ENCODE results near the gene THOC2.
"Not testable (repeated sequence)": the region's sequence is repeated elsewhere in the genome, so short reads cannot be mapped to it uniquely, and the experiment has no call there.

Gene THOC2

GRCh38 chrX:123732670-123733363 is at the start of gene THOC2:
Gene THOC2, minus strand, starts transcription at chrX:123733052. Its CDS starts 30 bp downstream, at chrX:123733022.
- peak; percentile 40 for TF ChIP-seq CTCF (IDR thresholded peaks at IDR 0.05; ENCODE audit: insufficient read depth, low read depth, low read length, missing control alignments)
- peak within 1 kb of the TSS; percentile 79 for H3K4me3 ChIP-seq (ENCODE audit: low read length)
- DNase-seq (ENCODE audit: low read depth): peak; percentile 82

GRCh38 chrX:123781786-123782185 is 48.9 kb upstream of the THOC2 start:
- DNase-seq (ENCODE audit: low read depth); H3K4me3 ChIP-seq (ENCODE audit: low read length): not testable (repeated sequence)

DNA sequence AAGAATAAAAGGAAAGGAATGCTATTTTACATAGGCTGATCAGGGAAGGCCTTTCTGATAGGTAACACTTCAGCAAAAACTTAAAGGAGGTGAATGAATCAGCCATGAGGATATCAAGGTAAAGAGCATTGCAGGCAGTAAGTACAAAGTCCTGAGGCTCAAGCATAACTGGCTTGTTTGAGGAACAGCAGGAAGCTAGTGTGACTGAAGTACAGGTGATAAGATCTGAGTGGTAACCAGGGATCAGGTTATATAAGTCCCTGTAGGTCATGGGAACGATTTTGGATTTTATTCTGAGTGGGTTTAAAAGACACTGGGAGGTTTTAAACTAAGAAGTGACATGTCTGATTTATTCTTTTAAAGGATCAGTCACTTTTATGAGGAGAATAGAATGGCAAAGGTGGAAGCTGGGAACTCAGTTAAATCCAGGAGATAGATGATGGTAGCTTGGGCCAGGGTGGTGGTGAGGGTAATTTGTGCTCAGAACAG is 47.1 kb upstream of the THOC2 start:
- peak; percentile 16 for DNase-seq (ENCODE audit: low read depth)
- no peak for TF ChIP-seq CTCF (IDR thresholded peaks at IDR 0.05; ENCODE audit: insufficient read depth, low read depth, low read length, missing control alignments)
- H3K4me3 ChIP-seq (ENCODE audit: low read length): no peak overlapping the region

DNA sequence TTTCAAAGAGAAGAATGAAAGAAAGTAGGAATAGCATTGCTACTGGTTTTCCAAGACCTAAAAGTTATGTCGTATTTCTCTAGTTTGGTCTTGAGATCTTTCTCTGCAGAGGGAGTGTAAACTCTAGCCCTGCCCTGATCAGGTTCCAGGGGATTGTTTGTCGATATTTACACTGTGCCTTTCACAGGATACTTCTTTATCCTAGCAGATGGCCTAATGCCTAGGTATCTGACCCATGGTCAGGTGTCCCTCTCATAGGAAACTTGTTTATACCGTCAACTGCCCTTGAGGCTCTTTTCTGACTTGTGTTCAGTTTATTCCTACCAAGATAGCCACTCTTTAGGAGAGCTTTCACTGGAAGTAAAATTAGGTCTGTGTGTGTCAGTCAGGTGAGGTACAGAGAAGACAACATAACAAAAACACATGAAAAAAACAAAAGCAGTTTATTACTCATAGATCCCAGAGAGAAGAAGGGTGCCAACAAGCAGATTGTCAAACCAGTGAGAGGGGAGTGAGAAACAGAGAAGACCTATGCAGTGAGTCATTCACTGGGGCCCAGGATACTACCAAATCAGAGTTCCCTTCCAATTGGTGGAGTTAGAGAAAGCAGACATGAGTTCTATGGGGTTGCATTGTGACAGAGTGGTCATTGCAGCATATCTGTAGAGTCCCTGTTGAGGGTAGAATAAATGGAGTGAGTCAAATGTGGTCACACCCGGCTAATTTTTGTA is 40.6 kb upstream of the THOC2 start:
- peak; percentile 20 for DNase-seq (ENCODE audit: low read depth)
- TF ChIP-seq CTCF (IDR thresholded peaks at IDR 0.05; ENCODE audit: insufficient read depth, low read depth, low read length, missing control alignments): no peak
- H3K4me3 ChIP-seq (ENCODE audit: low read length): no peak overlapping the region

DNA sequence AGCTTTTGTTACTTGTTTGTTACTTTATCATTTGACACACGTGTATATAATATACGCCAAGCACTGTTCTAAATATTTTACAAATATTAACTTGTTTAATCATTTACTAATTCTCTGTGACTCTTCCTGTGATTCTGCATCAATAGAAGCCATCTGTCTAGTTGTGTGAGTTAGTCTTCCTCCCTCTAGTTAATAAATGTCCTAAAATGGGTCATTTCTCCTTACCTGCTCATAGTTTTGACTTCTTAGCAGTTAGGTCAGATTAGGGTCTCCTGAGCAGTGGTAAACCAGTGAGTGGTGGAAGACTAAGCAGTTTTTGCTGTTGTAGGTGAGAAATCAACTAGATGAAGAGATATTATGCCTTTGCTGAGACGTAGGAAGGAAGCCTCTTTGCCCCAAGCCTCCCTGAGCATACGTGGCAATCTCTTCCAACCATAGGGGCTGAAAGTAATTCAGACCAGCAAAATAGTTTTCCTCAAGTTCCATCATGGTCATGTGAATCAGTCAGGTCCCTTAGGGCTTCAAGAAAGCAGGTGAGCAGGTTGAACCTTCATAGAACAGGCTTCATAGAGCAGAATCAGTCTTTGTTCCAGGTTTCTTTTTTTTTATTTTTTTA is 38.7 kb upstream of the THOC2 start:
- no peak for DNase-seq (ENCODE audit: low read depth)
- TF ChIP-seq CTCF (IDR thresholded peaks at IDR 0.05; ENCODE audit: insufficient read depth, low read depth, low read length, missing control alignments): no peak
- no peak overlapping the region for H3K4me3 ChIP-seq (ENCODE audit: low read length)

DNA sequence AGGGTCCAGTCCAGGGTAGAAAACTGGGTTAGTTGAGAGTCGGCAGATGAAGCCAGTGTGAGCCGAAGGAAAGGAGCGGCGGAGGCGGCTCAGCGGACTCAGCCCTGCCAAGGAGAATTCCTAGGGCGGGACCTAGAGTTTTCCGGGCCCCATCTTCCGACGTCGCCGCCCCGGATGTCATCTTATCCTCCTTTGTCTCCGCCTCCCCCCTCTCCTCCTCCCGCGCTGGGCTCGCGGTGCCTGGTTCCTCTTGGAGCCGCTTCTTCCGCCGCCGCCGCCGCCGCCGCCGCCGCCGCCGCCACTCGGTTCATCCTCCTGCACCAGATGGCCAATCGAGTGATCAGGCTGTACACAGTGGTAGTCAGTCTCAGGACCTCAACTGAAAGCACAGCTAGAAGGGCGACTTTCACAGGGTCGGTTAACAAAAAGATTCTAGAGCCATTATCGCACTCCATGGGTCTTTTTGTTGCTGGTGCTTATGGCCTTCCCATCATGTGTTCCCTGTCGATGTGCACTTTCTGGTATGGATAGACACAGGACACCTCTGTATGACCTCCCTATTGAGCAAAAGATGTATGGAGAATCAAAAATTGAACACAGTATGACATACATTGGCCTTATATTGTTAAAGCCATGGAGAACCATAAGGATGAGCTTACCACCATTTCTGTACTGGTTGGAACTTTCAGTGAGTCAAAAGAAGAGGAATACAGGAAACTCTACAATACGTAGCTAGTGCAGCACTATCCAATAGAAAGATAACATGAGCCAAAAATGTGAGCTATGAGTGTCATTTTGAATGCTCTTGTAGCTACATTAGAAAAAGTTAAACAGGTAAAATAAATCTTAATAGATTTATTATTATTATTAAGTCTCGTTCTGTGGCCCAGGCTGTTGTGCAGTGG is 32.4 kb upstream of the THOC2 start:
- peak; percentile 79 for DNase-seq (ENCODE audit: low read depth)
- H3K4me3 ChIP-seq (ENCODE audit: low read length): peak overlapping the region; percentile 28
- TF ChIP-seq CTCF (IDR thresholded peaks at IDR 0.05; ENCODE audit: insufficient read depth, low read depth, low read length, missing control alignments): no peak

DNA sequence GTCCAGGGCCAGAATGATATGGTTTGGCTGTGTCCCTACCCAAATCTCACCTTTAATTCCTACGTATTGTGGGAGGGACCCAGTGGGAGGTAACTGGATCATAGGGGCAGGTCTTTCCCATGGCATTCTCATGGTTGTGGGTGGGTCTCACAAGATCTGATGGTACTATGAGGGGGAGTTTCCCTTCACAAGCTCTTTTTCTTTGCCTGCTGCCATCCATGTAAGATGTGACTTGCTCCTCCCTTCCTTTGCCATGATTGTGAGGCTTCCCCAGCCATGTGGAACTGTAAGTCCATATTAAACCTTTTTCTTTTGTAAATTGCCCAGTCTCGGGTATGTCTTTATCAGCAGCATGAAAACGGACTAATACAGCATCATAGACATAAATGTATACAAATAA is 27.0 kb upstream of the THOC2 start:
- not testable (repeated sequence) for DNase-seq (ENCODE audit: low read depth); H3K4me3 ChIP-seq (ENCODE audit: low read length)

DNA sequence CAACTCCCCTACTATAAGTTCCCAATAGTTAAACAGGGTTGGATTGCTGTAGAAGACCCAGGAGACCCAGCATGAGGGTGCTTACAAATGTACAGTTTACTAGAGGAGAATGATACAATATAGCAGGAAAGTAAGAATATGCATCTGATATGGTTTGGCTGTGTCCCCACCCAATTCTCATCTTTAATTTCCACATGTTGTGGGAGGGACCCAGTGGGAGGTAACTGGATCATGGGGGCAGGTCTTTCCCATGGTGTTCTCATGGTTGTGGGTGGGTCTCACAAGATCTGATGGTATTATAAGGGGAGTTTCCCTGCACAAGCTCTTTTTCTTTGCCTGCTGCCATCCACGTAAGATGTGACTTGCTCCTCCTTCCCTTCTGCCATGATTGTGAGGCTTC is 24.9 kb upstream of the THOC2 start:
- not testable (repeated sequence) for DNase-seq (ENCODE audit: low read depth); H3K4me3 ChIP-seq (ENCODE audit: low read length)
